ENCODE results near the gene ASPG. TPM values are rescaled to one million over a fixed set of nuclear protein-coding genes. Genes with fewer than 3 reads are reported as not detected.

The ASPG gene
- total RNA-seq, 1 donor from 2014 or later: 1.2 TPM

DNA sequence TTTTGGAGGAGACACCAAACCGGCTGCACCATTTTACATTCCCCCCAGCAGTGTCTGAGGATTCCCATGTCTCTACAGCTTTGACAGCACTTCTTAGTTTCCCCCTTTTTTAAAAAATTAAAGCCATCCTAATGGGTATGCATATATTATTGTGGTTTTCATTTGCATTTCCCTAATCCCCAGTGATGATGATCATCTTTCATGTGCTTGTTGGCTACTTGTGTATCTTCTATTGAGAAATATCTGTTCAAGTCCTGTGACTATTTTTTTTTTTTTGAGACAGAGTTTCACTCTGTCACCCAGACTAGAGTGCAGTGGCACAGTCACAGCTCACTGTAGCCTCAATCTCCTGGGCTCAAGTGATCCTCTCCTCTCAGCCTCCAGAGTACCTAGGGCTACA, 23.2 kb upstream of the ASPG start:
- no peak for DNase-seq (ENCODE audit: low spot score)
- Mint-ChIP-seq H3K4me3 (no peak overlapping the region), H3K27me3 (ENCODE audit: insufficient read depth, low read depth) (peaks cover 2% of the 10 kb centered on the region), H3K36me3 (no peaks in the 10 kb centered on the region), H3K4me1 (no peaks in the 10 kb centered on the region), H3K27ac (no peak overlapping the region), H3K9me3 (peaks cover 10% of the 10 kb centered on the region)
- H3K9ac ChIP-seq: no peak overlapping the region
- no peak overlapping the region for H2AFZ ChIP-seq (replicated peaks)
- no peak overlapping the region for H3K4me2 ChIP-seq
- no peak for TF ChIP-seq EZH2phosphoT487 (IDR thresholded peaks at IDR 0.05)
- no peak for TF ChIP-seq CTCF (IDR thresholded peaks at IDR 0.05)
- TF ChIP-seq EZH2 (IDR thresholded peaks at IDR 0.05): no peak
- H3F3A ChIP-seq (ENCODE audit: low read depth): no peaks in the 10 kb centered on the region
- no peak overlapping the region for H3K27ac ChIP-seq
- H3K9me3 ChIP-seq (ENCODE audit: low read depth): no peaks in the 10 kb centered on the region
- peaks cover 7% of the 10 kb centered on the region for H3K27me3 ChIP-seq
- no peaks in the 10 kb centered on the region for H4K20me1 ChIP-seq (ENCODE audit: low read depth)
- H3K4me3 ChIP-seq: no peak overlapping the region
- H3K4me1 ChIP-seq: no peaks in the 10 kb centered on the region
- no peaks in the 10 kb centered on the region for H3K36me3 ChIP-seq
- no peaks in the 10 kb centered on the region for H3K79me2 ChIP-seq (ENCODE audit: low read depth)

DNA sequence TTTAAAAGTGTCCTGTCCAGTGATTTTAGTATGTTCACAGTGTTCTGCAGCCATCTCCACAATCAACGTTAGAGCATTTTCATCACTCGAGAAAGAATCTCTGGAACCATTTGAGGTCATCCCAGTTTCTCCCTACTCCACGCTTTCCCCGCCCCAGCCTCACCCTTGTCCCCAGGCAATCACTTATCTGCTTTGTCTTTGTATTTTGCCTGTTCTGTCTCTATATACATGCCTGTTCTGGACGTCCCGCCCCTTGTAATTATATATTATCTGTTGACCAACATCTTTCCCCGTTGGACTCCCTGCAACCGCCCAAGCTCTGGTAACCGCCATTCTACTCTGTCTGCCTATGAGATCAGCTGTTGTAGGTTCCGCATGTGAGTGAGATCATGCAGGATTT, 21.5 kb upstream of the ASPG start:
- Histone ChIP-seq H3K27me3 (no peaks in the 10 kb centered on the region), H3K9me3 (ENCODE audit: low read depth) (no peaks in the 10 kb centered on the region), H3F3A (ENCODE audit: low read depth) (no peaks in the 10 kb centered on the region), H3K27ac (no peak overlapping the region), H3K79me2 (ENCODE audit: low read depth) (no peaks in the 10 kb centered on the region), H3K36me3 (no peaks in the 10 kb centered on the region), H4K20me1 (ENCODE audit: low read depth) (no peaks in the 10 kb centered on the region), H3K9ac (no peak overlapping the region), H3K4me3 (no peak overlapping the region), H3K4me1 (no peaks in the 10 kb centered on the region), H2AFZ (replicated peaks) (no peak overlapping the region), H3K4me2 (no peak overlapping the region)
- Mint-ChIP-seq H3K9me3 (peaks cover 19% of the 10 kb centered on the region), H3K27me3 (ENCODE audit: insufficient read depth, low read depth) (no peaks in the 10 kb centered on the region), H3K4me3 (no peak overlapping the region), H3K36me3 (no peaks in the 10 kb centered on the region), H3K4me1 (no peaks in the 10 kb centered on the region), H3K27ac (no peak overlapping the region)
- TF ChIP-seq CTCF (IDR thresholded peaks at IDR 0.05) (no peak), EZH2 (IDR thresholded peaks at IDR 0.05) (no peak), EZH2phosphoT487 (IDR thresholded peaks at IDR 0.05) (no peak)
- no peak for DNase-seq (ENCODE audit: low spot score)

DNA sequence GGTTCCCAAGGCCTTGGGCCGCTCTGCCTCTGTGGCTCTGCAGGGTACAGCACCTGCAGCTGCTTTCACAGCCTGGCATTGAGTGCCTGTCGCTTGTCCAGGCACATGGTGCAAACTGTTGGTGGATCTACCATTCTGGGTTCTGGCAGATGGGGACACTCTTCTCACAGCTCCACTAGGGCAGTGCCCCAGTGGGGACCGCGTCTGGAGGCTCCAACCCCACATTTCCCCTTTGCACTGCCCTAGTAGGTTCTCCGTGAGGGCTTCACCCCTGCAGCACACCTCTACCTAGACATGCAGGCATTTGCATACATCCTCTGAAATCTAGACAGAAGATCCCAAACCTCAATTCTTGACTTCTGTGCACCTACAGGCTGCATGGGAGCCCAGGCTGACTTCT, 19.2 kb upstream of the ASPG start:
- Mint-ChIP-seq H3K27me3 (ENCODE audit: insufficient read depth, low read depth) (peaks cover 4% of the 10 kb centered on the region), H3K4me1 (no peaks in the 10 kb centered on the region), H3K9me3 (peaks cover 22% of the 10 kb centered on the region), H3K4me3 (no peak overlapping the region), H3K36me3 (no peaks in the 10 kb centered on the region), H3K27ac (no peak overlapping the region)
- Histone ChIP-seq H4K20me1 (ENCODE audit: low read depth) (no peaks in the 10 kb centered on the region), H3K27ac (no peak overlapping the region), H3K4me1 (no peaks in the 10 kb centered on the region), H3K9ac (no peak overlapping the region), H3K27me3 (no peaks in the 10 kb centered on the region), H3F3A (ENCODE audit: low read depth) (no peaks in the 10 kb centered on the region), H3K9me3 (ENCODE audit: low read depth) (no peaks in the 10 kb centered on the region), H2AFZ (replicated peaks) (no peak overlapping the region), H3K36me3 (no peaks in the 10 kb centered on the region), H3K4me2 (no peak overlapping the region), H3K4me3 (no peak overlapping the region), H3K79me2 (ENCODE audit: low read depth) (no peaks in the 10 kb centered on the region)
- TF ChIP-seq CTCF (IDR thresholded peaks at IDR 0.05) (no peak), EZH2phosphoT487 (IDR thresholded peaks at IDR 0.05) (no peak)
- no peak for DNase-seq (ENCODE audit: low spot score)

All from neural progenitor cell (in vitro differentiated cells).